Mammary epithelial cell (primary cell): Measurements from ENCODE around the gene DPYSL5.

Source experiments
- EZH2 ChIP-seq: IDR thresholded peaks from 2 replicates; pipeline ENCODE4 v1.6.1; 2012; ENCODE audit warnings: low read length, inconsistent platforms, borderline replicate concordance
- TF ChIP-seq, protein P1 (sequence below), 2 donors: IDR thresholded peaks in 1 of 2; conservative IDR thresholded peaks in 1 of 2; 2 replicates each; pipeline ENCODE4 v1.5.1; 2011 to 2012; ENCODE audit warnings: inconsistent platforms in 2 of 2, low read length in 2 of 2, mild to moderate bottlenecking in 2 of 2, control low read depth in 1 of 2, low read depth in 1 of 2; ENCODE audit not compliant: insufficient read depth in 1 of 2; ENCODE audit errors: extremely low read depth in 1 of 2

DNA sequence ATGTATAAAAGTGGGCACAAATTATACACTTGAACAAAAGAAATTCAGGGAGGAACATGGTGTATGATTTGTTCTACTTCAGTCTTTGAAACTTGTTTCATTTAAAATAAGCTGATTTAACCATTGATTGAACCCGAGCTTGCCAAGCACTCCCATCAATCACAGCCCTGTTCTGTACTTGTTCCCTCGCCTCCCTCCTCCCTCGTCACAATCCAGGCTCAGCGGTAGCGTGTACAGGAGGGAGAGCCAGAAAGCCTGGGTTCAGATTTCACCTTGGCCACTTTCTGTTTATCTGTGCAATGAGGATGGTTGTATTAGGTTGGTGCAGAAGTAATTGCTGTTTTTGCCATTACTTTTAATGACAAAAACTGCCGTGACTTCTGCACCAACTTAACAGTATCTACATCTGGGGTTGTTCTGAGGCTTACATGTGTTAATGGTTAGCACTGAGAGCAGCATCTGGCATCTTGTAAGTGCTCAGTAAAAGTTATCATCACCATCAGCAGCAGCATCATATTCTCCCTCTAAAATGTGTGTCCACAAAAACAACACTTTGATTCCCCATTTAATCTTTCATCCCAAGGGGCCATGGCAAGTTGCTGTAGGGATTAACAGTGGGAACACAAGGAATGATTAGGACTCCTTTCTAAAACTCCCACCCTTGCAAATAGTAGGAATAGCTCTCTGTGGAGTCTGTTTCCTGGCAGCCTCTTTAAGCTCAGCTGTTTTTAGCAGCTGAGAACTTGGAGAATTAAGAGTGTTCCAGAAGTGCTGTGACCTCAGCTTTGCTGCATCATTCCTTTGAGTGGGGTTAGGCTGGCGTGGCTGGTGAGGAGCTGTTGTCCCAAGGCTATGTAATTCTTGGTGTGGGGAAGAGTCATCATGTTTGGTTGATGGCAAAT lies 4.7 kb downstream of the DPYSL5 start:
- TF ChIP-seq, protein P1, sequence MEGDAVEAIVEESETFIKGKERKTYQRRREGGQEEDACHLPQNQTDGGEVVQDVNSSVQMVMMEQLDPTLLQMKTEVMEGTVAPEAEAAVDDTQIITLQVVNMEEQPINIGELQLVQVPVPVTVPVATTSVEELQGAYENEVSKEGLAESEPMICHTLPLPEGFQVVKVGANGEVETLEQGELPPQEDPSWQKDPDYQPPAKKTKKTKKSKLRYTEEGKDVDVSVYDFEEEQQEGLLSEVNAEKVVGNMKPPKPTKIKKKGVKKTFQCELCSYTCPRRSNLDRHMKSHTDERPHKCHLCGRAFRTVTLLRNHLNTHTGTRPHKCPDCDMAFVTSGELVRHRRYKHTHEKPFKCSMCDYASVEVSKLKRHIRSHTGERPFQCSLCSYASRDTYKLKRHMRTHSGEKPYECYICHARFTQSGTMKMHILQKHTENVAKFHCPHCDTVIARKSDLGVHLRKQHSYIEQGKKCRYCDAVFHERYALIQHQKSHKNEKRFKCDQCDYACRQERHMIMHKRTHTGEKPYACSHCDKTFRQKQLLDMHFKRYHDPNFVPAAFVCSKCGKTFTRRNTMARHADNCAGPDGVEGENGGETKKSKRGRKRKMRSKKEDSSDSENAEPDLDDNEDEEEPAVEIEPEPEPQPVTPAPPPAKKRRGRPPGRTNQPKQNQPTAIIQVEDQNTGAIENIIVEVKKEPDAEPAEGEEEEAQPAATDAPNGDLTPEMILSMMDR (conservative IDR thresholded peaks at IDR 0.05 in 1 of 2, IDR thresholded peaks at IDR 0.05 in 1 of 2; ENCODE audit: extremely low read depth in 1 of 2, insufficient read depth in 1 of 2, low read depth in 1 of 2, low read length in 2 of 2), result no peak
- no peak for TF ChIP-seq EZH2
